Measurements from ENCODE around the gene PLAAT2.
"Not testable (repeated sequence)": the region's sequence is repeated elsewhere in the genome, so short reads cannot be mapped to it uniquely, and the experiment has no call there.

PLAAT2 gene

DNA sequence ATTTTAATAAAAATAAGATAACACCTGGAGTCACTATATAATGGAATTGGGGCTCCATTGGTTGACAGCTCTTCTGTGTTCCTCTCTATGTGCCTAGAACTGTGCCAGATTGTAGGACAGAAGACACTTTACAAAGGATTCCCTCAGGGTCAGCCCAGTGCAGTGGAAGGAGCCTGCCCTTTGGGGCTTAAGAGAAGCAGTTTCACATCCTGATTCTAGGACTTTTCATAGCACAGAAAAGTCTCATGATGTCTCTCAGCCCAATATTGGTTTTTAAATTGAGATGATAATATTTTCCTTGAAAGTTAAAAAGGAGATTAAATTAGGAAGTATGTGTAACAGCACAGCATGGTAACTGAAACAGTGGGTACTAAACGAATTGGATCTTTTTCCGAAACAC, 19.5 kb downstream of the PLAAT2 start:
- H3K27ac Mint-ChIP-seq: peak overlapping the region; percentile 30
- H3K4me1 Mint-ChIP-seq (ENCODE audit: low read depth): peaks cover 33% of the 10 kb centered on the region
- no peak for DNase-seq
- no peaks in the 10 kb centered on the region for H3K27me3 Mint-ChIP-seq
- H3K36me3 Mint-ChIP-seq (ENCODE audit: low read depth): peaks cover 34% of the 10 kb centered on the region
- no peak overlapping the region for H3K4me3 Mint-ChIP-seq
- no peaks in the 10 kb centered on the region for H3K9me3 Mint-ChIP-seq

DNA sequence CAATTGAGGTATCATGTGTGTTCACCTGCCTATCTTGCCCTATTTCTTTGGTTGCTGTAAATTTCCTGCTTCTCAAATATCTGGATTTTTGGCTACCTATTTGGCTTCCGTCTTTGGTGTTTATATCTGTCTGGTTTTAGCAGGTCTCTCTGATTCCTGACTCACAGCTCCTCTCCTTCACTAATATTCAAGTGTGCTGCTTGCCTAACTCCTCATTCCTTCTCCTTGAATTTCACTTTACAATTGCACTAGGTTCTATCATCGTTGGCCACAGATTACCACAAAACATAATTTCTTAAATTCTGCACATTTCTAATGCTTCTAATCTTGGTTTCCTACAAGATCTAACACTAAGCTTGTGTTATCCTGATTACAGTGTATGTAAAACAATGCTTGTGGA, 20.7 kb downstream of the PLAAT2 start:
- not testable (repeated sequence) for H3K27ac Mint-ChIP-seq, H3K9me3 Mint-ChIP-seq, H3K4me3 Mint-ChIP-seq, DNase-seq, H3K27me3 Mint-ChIP-seq
- H3K4me1 Mint-ChIP-seq (ENCODE audit: low read depth): peaks cover 46% of the 10 kb centered on the region
- H3K36me3 Mint-ChIP-seq (ENCODE audit: low read depth): peaks cover 33% of the 10 kb centered on the region

DNA sequence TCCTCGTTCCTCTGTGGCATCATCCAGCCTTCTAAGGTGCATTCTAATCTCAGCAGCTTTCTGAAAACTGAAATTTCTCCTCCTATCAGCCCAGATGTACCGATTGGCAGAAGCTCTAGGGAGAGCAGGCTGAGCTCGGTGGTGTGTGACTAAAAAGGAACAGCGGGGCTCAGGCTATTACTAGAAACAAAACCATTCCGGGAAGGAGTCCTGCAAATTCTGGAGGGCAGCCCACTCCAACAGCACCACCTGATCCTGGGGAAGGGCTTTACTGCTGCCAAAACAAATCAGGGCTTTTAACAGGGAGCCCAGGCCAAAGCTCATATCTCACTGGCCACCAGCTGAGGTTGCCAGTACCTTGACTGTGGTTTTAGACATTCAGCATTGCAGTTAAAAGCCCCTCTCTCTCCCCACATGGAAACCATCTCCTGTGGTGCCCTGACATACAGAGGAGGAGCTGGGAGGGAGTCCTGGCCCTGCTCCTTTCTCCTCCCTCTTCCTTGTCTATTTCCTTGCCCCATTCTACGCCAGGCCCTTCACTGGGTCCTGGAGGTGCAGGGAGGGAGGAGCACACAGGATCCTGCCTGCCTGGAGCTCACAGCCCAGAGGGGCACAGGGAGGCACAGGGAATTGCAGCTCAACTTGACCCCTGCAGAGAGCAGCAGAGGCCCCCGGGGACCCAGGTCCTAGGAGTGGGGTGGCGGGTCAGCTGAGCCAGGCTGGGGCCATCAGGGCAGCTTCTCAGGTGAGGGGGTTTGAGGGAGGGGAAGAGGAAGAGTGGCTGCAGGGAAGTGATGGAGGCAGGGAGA, 25.7 kb downstream of the PLAAT2 start:
- Mint-ChIP-seq H3K4me3 (peak overlapping the region; percentile 74), H3K9me3 (no peaks in the 10 kb centered on the region), H3K27me3 (no peaks in the 10 kb centered on the region), H3K4me1 (ENCODE audit: low read depth) (peaks cover 82% of the 10 kb centered on the region), H3K27ac (peak overlapping the region; percentile 94), H3K36me3 (ENCODE audit: low read depth) (no peaks in the 10 kb centered on the region)
- DNase-seq: no peak

DNA sequence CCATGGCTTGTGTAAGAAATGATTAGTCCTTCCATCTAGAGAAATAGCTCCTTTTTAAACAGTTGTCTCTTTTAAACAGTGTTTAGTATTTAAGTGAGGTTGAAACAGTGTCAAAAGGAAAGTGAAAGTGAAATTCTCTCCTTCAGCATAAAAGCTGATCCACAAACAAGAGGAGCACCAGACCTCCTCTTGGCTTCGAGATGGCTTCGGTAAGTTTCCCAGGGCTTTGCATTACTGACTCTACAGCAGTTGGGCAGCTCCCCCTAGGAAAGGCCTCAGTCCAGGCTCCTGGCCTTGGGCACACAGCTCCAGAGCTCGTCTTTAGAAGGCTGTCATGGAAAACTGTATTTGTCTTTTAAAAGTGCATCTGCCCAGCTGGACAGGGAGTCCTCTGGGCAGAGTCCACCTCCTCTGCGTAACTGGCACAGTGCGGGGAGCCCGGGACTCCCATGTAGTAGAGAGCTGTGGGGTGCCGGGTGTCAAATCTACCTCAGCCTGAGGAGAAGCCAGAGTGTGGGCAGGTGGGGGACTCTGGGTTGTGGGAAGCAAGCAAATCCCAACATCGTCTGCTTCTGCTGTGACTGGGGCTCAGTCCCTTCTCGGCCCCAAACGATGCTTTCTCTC, 26.4 kb downstream of the PLAAT2 start, which contains the start of gene PLAAT4:
TSS of gene PLAAT4 (plus strand) at position 140 of the 624 bp plus-strand sequence. CDS start at position 201, 61 bp downstream.
- Mint-ChIP-seq H3K27ac (peak within 1 kb of the TSS; percentile 94), H3K4me1 (ENCODE audit: low read depth) (peaks cover 83% of the 10 kb centered on the region), H3K36me3 (ENCODE audit: low read depth) (no peaks in the 10 kb centered on the region), H3K27me3 (no peaks in the 10 kb centered on the region), H3K9me3 (no peaks in the 10 kb centered on the region), H3K4me3 (peak within 1 kb of the TSS; percentile 74)
- peak; percentile 63 for DNase-seq

DNA sequence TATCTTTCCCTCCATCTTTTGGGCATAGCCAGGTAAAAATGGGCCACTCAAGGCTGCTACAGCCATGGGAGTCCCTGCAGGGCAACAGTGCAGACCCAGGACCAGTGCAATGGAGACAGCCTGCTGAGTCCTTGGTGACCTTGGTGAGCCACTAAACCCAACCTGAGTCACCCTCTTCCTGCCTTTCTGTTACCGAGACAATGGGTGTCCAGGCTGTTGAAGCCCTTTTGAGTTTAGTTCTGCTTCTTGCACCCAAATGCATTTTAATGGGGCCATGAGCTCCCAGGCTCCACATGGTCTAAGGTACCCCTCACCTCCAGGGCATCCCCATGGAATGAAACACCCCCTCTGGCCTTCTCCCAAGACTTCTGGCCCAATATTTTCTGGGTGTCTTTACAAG, 27.4 kb downstream of the PLAAT2 start:
- DNase-seq: no peak
- H3K36me3 Mint-ChIP-seq (ENCODE audit: low read depth): no peaks in the 10 kb centered on the region
- H3K4me1 Mint-ChIP-seq (ENCODE audit: low read depth): peaks cover 88% of the 10 kb centered on the region
- no peaks in the 10 kb centered on the region for H3K27me3 Mint-ChIP-seq
- no peaks in the 10 kb centered on the region for H3K9me3 Mint-ChIP-seq
- peak overlapping the region; percentile 94 for H3K27ac Mint-ChIP-seq
- peak overlapping the region; percentile 74 for H3K4me3 Mint-ChIP-seq

DNA sequence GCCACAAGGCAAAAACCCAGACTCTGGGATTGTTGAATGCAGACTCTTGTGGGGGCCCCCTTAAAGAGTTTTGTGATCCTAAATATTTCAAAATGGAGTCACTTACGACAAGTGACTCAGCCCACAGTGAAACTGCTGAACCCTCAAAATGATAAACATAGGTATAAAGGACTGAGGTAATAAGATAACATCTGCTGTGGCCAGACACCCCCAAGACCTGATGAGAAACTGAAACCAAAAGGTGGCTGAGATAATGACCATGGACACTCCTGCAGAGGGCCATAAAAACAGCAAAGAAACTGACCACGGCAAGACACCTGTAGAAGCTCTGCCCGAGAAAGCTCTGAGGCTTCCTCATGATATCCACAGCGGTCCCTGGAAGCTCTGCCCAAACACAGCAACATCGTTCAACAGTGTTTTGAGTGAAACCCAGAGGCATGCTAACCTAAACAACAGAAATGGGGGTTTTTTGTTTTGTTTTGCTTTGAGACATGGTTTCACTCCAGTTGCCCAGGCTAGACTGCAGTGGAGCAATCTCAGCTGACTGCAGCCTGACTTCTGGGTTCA, 28.2 kb downstream of the PLAAT2 start:
- peak overlapping the region; percentile 36 for H3K4me3 Mint-ChIP-seq
- no peak for DNase-seq

DNA sequence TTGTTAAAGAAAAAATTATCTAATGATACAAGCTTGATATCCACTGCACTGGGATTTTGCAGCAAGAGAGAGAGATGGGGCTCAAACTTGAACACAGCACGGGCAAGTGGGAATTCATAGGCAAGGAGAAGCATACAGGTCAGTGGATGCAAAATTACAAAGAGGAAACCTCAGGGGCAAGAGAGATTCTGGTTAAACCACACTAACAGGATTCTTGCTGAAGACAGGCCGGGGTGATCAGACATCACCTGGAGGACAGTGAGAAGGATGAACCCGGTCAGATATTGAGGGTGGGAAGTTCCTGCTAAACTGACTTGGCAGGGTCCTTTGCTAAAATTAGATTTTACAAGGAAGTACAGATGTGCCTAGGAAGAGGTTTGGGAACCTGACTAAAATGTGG, 29.1 kb downstream of the PLAAT2 start:
- DNase-seq: no peak
- H3K27me3 Mint-ChIP-seq: no peaks in the 10 kb centered on the region
- peaks cover 89% of the 10 kb centered on the region for H3K4me1 Mint-ChIP-seq (ENCODE audit: low read depth)
- H3K36me3 Mint-ChIP-seq (ENCODE audit: low read depth): no peaks in the 10 kb centered on the region
- peak overlapping the region; percentile 79 for H3K27ac Mint-ChIP-seq
- H3K9me3 Mint-ChIP-seq: no peaks in the 10 kb centered on the region
- no peak overlapping the region for H3K4me3 Mint-ChIP-seq

More for the DNA sequence above, 28.2 kb downstream of the PLAAT2 start:
- Mint-ChIP-seq H3K9me3 (no peaks in the 10 kb centered on the region), H3K36me3 (ENCODE audit: low read depth) (no peaks in the 10 kb centered on the region), H3K27ac (peak overlapping the region; percentile 94), H3K27me3 (no peaks in the 10 kb centered on the region), H3K4me1 (ENCODE audit: low read depth) (peaks cover 86% of the 10 kb centered on the region)

DNA sequence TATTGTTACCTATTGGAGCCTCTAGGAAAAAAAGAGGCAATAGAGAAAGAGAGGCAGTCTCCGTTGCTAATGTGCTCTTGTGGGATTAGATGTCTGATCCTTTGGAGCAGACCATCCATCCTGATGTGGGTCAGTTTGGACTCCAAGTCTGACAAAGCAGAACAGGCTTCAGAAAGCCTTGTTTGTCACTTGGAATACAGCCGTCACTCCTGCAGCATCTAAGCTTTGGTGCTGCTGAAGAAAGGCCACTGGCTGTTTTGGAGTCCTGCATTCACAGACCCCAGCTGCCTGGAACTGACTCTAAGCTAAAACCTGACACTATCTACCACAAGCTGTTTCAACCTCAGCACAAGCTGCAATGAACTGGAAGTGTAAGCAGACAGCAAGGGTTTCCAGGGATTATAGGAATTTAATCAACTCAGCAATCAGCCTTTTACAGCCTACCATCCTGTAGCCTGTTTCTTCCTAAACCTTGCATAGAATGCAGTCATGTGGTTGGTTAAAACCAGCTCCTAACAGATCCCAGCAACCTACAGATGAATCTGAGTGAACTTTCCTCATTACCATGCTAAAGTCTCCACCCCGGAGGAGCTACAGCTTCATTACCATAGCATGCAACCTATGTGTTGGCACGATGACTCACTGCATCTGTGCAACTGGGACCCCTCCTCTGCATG, 30.2 kb downstream of the PLAAT2 start:
- Mint-ChIP-seq H3K27ac (no peak overlapping the region), H3K4me3 (no peak overlapping the region)
- no peak for DNase-seq

DNA sequence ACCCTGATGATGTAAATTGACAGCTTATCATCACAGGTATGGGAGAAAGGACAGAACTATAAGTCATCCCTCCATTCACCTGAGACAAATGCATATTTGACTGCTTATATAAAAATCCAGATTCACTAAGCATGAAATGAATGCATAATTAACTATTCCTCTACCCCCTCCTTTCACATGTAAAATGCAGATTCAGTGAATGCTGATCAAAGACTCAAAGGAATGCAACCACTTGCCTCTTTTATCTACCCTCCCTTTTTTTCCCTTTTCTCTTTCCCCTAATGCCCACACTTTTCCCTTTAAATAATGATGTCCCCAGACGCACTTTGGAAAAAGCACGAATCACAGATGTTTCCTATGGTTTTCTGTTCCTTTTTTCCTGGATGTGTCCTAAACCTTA, 31.1 kb downstream of the PLAAT2 start:
- H3K4me3 Mint-ChIP-seq: no peak overlapping the region
- peaks cover 76% of the 10 kb centered on the region for H3K4me1 Mint-ChIP-seq (ENCODE audit: low read depth)
- no peaks in the 10 kb centered on the region for H3K36me3 Mint-ChIP-seq (ENCODE audit: low read depth)
- DNase-seq: no peak
- no peaks in the 10 kb centered on the region for H3K9me3 Mint-ChIP-seq
- H3K27me3 Mint-ChIP-seq: no peaks in the 10 kb centered on the region
- H3K27ac Mint-ChIP-seq: peak overlapping the region; percentile 2

More for the DNA sequence above, 30.2 kb downstream of the PLAAT2 start:
- Mint-ChIP-seq H3K27me3 (no peaks in the 10 kb centered on the region), H3K9me3 (no peaks in the 10 kb centered on the region), H3K36me3 (ENCODE audit: low read depth) (no peaks in the 10 kb centered on the region), H3K4me1 (ENCODE audit: low read depth) (peaks cover 84% of the 10 kb centered on the region)

DNA sequence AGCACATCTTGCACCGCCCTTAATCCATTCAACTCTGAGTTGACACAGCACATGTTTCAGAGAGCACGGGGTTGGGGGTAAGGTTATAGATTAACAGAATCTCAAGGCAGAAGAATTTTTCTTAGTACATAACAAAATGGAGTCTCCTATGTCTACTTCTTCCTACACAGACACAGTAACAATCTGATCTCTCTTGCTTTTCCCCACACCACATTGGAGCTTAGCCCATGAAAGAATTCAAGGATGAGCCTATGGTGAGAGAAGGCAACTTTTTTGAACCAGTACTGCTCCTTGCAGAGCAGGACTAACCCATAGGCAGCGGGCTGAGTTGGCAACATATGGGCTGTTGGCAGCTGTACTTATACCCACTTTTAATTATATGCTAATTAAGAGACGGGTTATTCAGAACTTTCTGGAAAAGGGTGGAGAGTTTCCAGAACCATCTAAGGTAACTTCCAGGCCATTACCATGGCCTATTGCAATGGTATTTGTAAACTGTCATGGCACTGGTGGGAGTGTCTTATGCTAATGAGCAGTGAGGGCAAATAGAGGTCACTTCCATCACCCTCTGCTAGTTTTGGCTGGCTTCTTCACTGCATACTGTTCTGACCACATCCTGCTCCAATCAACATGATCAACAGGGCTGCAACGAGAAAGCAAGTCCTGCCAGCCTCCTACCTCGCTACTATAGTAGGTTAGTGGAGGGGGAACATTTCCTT, 31.9 kb downstream of the PLAAT2 start:
- not testable (repeated sequence) for H3K36me3 Mint-ChIP-seq (ENCODE audit: low read depth); H3K27me3 Mint-ChIP-seq; DNase-seq; H3K9me3 Mint-ChIP-seq
- peak overlapping the region; percentile 49 for H3K4me3 Mint-ChIP-seq
- H3K27ac Mint-ChIP-seq: peak overlapping the region; percentile 76
- peaks cover 69% of the 10 kb centered on the region for H3K4me1 Mint-ChIP-seq (ENCODE audit: low read depth)

DNA sequence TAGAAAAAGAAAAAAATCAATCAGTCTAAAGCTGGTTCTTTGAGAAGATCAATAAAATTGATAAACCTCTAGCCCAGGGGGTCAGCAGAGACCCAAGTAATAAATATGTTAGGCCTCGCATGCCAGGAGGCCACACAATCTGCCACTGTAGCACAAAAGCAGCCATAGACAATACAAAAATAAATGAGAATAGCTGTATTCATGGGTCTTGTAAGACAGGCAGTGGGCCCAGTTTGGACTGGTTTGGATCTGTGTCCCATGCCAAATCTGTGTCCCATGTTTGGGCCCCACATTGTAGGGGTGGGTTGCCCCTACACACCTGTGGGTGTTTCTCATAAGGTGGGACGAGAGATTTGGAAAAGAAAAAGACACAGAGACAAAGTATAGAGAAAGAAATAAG, 33.2 kb downstream of the PLAAT2 start:
- H3K4me1 Mint-ChIP-seq (ENCODE audit: low read depth): peaks cover 57% of the 10 kb centered on the region
- no peak overlapping the region for H3K4me3 Mint-ChIP-seq
- no peak for DNase-seq
- no peaks in the 10 kb centered on the region for H3K9me3 Mint-ChIP-seq
- peak overlapping the region; percentile 28 for H3K27ac Mint-ChIP-seq
- H3K36me3 Mint-ChIP-seq (ENCODE audit: low read depth): no peaks in the 10 kb centered on the region
- no peaks in the 10 kb centered on the region for H3K27me3 Mint-ChIP-seq

DNA sequence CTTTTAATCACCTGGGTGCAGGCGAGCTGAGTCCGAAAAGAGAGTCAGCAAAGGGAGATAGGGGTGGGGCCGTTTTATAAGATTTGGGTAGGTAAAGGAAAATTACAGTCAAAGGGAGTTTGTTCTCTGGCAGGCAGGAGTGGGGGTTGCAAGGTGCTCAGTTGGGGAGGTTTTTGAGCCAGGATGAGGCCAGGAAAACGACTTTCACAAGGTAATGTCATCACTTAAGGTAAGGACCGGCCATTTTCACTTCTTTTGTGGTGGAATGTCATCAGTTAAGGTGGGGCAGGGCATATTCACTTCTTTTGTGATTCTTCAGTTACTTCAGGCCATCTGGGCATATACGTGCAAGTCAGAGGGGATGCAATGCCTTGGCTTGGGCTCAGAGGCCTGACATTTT, 33.8 kb downstream of the PLAAT2 start:
- peaks cover 52% of the 10 kb centered on the region for H3K4me1 Mint-ChIP-seq (ENCODE audit: low read depth)
- not testable (repeated sequence) for H3K9me3 Mint-ChIP-seq; H3K36me3 Mint-ChIP-seq (ENCODE audit: low read depth); DNase-seq; H3K27me3 Mint-ChIP-seq; H3K4me3 Mint-ChIP-seq
- peak overlapping the region; percentile 60 for H3K27ac Mint-ChIP-seq

DNA sequence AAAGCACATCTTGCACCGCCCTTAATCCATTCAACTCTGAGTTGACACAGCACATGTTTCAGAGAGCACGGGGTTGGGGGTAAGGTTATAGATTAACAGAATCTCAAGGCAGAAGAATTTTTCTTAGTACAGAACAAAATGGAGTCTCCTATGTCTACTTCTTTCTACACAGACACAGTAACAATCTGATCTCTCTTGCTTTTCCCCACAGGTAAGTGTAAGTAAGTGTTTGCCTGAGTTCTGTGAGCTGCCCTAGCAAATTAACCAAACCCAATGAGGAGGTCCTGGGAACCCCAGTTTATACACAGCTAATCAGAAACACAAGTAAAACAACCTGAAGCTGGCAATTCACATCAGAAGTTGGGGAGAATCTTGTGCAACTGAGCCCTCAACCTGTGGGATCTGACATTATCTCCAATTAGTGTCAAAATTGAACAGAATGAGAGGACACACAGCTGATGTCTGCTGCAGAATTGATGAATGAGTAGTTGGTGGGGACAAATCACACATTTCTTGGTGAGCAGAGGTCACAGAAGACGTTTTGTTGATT, 34.4 kb downstream of the PLAAT2 start:
- not testable (repeated sequence) for H3K9me3 Mint-ChIP-seq; H3K36me3 Mint-ChIP-seq (ENCODE audit: low read depth); H3K4me3 Mint-ChIP-seq; DNase-seq; H3K27me3 Mint-ChIP-seq; H3K27ac Mint-ChIP-seq
- peaks cover 46% of the 10 kb centered on the region for H3K4me1 Mint-ChIP-seq (ENCODE audit: low read depth)

DNA sequence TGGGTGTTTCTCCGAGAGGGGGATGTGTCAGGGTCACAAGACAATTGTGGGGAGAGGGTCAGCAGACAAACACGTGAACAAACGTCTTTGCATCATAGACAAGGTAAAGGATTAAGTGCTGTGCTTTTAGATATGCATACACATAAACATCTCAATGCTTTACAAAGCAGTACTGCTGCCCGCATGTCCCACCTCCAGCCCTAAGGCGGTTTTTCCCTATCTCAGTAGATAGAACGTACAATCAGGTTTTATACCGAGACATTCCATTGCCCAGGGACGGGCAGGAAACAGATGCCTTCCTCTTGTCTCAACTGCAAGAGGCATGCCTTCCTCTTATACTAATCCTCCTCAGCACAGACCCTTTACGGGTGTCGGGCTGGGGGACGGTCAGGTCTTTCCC, 35.0 kb downstream of the PLAAT2 start:
- H3K4me1 Mint-ChIP-seq (ENCODE audit: low read depth): peaks cover 42% of the 10 kb centered on the region

More for the DNA sequence above, 35.0 kb downstream of the PLAAT2 start:
- not testable (repeated sequence) for H3K36me3 Mint-ChIP-seq (ENCODE audit: low read depth); H3K27ac Mint-ChIP-seq; H3K4me3 Mint-ChIP-seq; H3K9me3 Mint-ChIP-seq; DNase-seq; H3K27me3 Mint-ChIP-seq

Measured in activated T-cell treated with anti-CD3 and anti-CD28 coated beads, Interleukin-2, amount 50 U/mL, for 24 hours (primary cell).